ENCODE data around the gene TMEM132D. TPM values are rescaled to one million over a fixed set of nuclear protein-coding genes. Genes with fewer than 3 reads are reported as not detected.

TMEM132D gene
- total RNA-seq, 1 donor = under 0.01 TPM

GRCh38 chr12:129379076-129379804, 524.6 kb downstream of the TMEM132D start:
- Histone ChIP-seq H3K4me3 (ENCODE audit: low read length) (no peak overlapping the region), H3K27me3 (ENCODE audit: insufficient read depth, low read length) (no peaks in the 10 kb centered on the region), H3K4me1 (ENCODE audit: insufficient read depth, low read length) (no peaks in the 10 kb centered on the region), H3K9me3 (ENCODE audit: low read depth, low read length) (no peaks in the 10 kb centered on the region)

GRCh38 chr12:129378496-129378895, 525.3 kb downstream of the TMEM132D start:
- H3K9me3 ChIP-seq (ENCODE audit: low read depth, low read length) = no peaks in the 10 kb centered on the region
- no peak overlapping the region for H3K4me3 ChIP-seq (ENCODE audit: low read length)
- H3K27me3 ChIP-seq (ENCODE audit: insufficient read depth, low read length) = no peaks in the 10 kb centered on the region
- H3K4me1 ChIP-seq (ENCODE audit: insufficient read depth, low read length) = no peaks in the 10 kb centered on the region

GRCh38 chr12:129373746-129374145, 530.1 kb downstream of the TMEM132D start:
- Histone ChIP-seq H3K4me3 (ENCODE audit: low read length) (no peak overlapping the region), H3K27me3 (ENCODE audit: insufficient read depth, low read length) (no peaks in the 10 kb centered on the region), H3K9me3 (ENCODE audit: low read depth, low read length) (no peaks in the 10 kb centered on the region), H3K4me1 (ENCODE audit: insufficient read depth, low read length) (no peaks in the 10 kb centered on the region)

GRCh38 chr12:129372876-129373275, 530.9 kb downstream of the TMEM132D start:
- Histone ChIP-seq H3K4me1 (ENCODE audit: insufficient read depth, low read length) (no peaks in the 10 kb centered on the region), H3K27me3 (ENCODE audit: insufficient read depth, low read length) (no peaks in the 10 kb centered on the region), H3K9me3 (ENCODE audit: low read depth, low read length) (no peaks in the 10 kb centered on the region), H3K4me3 (ENCODE audit: low read length) (no peak overlapping the region)

- Histone ChIP-seq H3K4me3 (ENCODE audit: low read length) (no peak overlapping the region), H3K27me3 (ENCODE audit: insufficient read depth, low read length) (no peaks in the 10 kb centered on the region), H3K4me1 (ENCODE audit: insufficient read depth, low read length) (no peaks in the 10 kb centered on the region), H3K9me3 (ENCODE audit: low read depth, low read length) (no peaks in the 10 kb centered on the region)
These were observed 531.5 kb downstream of the TMEM132D start for GRCh38 chr12:129372348-129372747.

GRCh38 chr12:129371268-129371667, 532.6 kb downstream of the TMEM132D start:
- no peaks in the 10 kb centered on the region for H3K9me3 ChIP-seq (ENCODE audit: low read depth, low read length)
- no peak overlapping the region for H3K4me3 ChIP-seq (ENCODE audit: low read length)
- H3K27me3 ChIP-seq (ENCODE audit: insufficient read depth, low read length) = no peaks in the 10 kb centered on the region
- no peaks in the 10 kb centered on the region for H3K4me1 ChIP-seq (ENCODE audit: insufficient read depth, low read length)

- H3K4me3 ChIP-seq (ENCODE audit: low read length) = no peak overlapping the region
- no peaks in the 10 kb centered on the region for H3K4me1 ChIP-seq (ENCODE audit: insufficient read depth, low read length)
- no peaks in the 10 kb centered on the region for H3K27me3 ChIP-seq (ENCODE audit: insufficient read depth, low read length)
- H3K9me3 ChIP-seq (ENCODE audit: low read depth, low read length) = no peaks in the 10 kb centered on the region
These were observed 537.2 kb downstream of the TMEM132D start for GRCh38 chr12:129366656-129367055.

- H3K4me3 ChIP-seq (ENCODE audit: low read length) = no peak overlapping the region
- H3K27me3 ChIP-seq (ENCODE audit: insufficient read depth, low read length) = no peaks in the 10 kb centered on the region
- H3K9me3 ChIP-seq (ENCODE audit: low read depth, low read length) = no peaks in the 10 kb centered on the region
These were observed 540.8 kb downstream of the TMEM132D start for GRCh38 chr12:129363041-129363440.

GRCh38 chr12:129357233-129357632, 546.6 kb downstream of the TMEM132D start:
- no peaks in the 10 kb centered on the region for H3K9me3 ChIP-seq (ENCODE audit: low read depth, low read length)
- no peaks in the 10 kb centered on the region for H3K4me1 ChIP-seq (ENCODE audit: insufficient read depth, low read length)
- H3K27me3 ChIP-seq (ENCODE audit: insufficient read depth, low read length) = no peaks in the 10 kb centered on the region
- no peak overlapping the region for H3K4me3 ChIP-seq (ENCODE audit: low read length)

More at GRCh38 chr12:129363041-129363440, 540.8 kb downstream of the TMEM132D start:
- H3K4me1 ChIP-seq (ENCODE audit: insufficient read depth, low read length) = no peaks in the 10 kb centered on the region

GRCh38 chr12:129351481-129351880, 552.3 kb downstream of the TMEM132D start:
- Histone ChIP-seq H3K4me1 (ENCODE audit: insufficient read depth, low read length) (no peaks in the 10 kb centered on the region), H3K27me3 (ENCODE audit: insufficient read depth, low read length) (no peaks in the 10 kb centered on the region)

GRCh38 chr12:129339336-129339735, 564.5 kb downstream of the TMEM132D start:
- H3K4me1 ChIP-seq (ENCODE audit: insufficient read depth, low read length) = no peaks in the 10 kb centered on the region
- no peak overlapping the region for H3K4me3 ChIP-seq (ENCODE audit: low read length)
- H3K9me3 ChIP-seq (ENCODE audit: low read depth, low read length) = no peaks in the 10 kb centered on the region
- H3K27me3 ChIP-seq (ENCODE audit: insufficient read depth, low read length) = no peaks in the 10 kb centered on the region

More at GRCh38 chr12:129351481-129351880, 552.3 kb downstream of the TMEM132D start:
- Histone ChIP-seq H3K4me3 (ENCODE audit: low read length) (no peak overlapping the region), H3K9me3 (ENCODE audit: low read depth, low read length) (no peaks in the 10 kb centered on the region)

- Histone ChIP-seq H3K4me1 (ENCODE audit: insufficient read depth, low read length) (no peaks in the 10 kb centered on the region), H3K9me3 (ENCODE audit: low read depth, low read length) (no peaks in the 10 kb centered on the region), H3K27me3 (ENCODE audit: insufficient read depth, low read length) (no peaks in the 10 kb centered on the region), H3K4me3 (ENCODE audit: low read length) (no peak overlapping the region)
These were observed 566.4 kb downstream of the TMEM132D start for GRCh38 chr12:129337413-129337812.

- H3K4me1 ChIP-seq (ENCODE audit: insufficient read depth, low read length) = no peaks in the 10 kb centered on the region
- no peak overlapping the region for H3K4me3 ChIP-seq (ENCODE audit: low read length)
- no peaks in the 10 kb centered on the region for H3K9me3 ChIP-seq (ENCODE audit: low read depth, low read length)
- H3K27me3 ChIP-seq (ENCODE audit: insufficient read depth, low read length) = no peaks in the 10 kb centered on the region
These were observed 568.1 kb downstream of the TMEM132D start for GRCh38 chr12:129335773-129336172.

GRCh38 chr12:129332286-129332685, 571.5 kb downstream of the TMEM132D start:
- H3K27me3 ChIP-seq (ENCODE audit: insufficient read depth, low read length) = no peaks in the 10 kb centered on the region
- no peaks in the 10 kb centered on the region for H3K4me1 ChIP-seq (ENCODE audit: insufficient read depth, low read length)
- H3K9me3 ChIP-seq (ENCODE audit: low read depth, low read length) = no peaks in the 10 kb centered on the region
- no peak overlapping the region for H3K4me3 ChIP-seq (ENCODE audit: low read length)

GRCh38 chr12:129331356-129332085, 572.3 kb downstream of the TMEM132D start:
- no peaks in the 10 kb centered on the region for H3K27me3 ChIP-seq (ENCODE audit: insufficient read depth, low read length)
- no peaks in the 10 kb centered on the region for H3K4me1 ChIP-seq (ENCODE audit: insufficient read depth, low read length)
- H3K9me3 ChIP-seq (ENCODE audit: low read depth, low read length) = no peaks in the 10 kb centered on the region
- no peak overlapping the region for H3K4me3 ChIP-seq (ENCODE audit: low read length)
